SK-N-DZ (cell line): ENCODE measurements around the gene B3GAT1.

ENCODE experiments used
- DNase-seq: peaks from one replicate; pipeline ENCODE4 v3.0.0-alpha.2; 2015; ENCODE audit warnings: low spot score

The B3GAT1 gene

GRCh38 chr11:134372536-134372935, 39.5 kb downstream of the B3GAT1 start:
- no peak for DNase-seq

- no peak for DNase-seq
Measured at GRCh38 chr11:134371436-134372185, 40.4 kb downstream of the B3GAT1 start.

- no peak for DNase-seq
Measured at GRCh38 chr11:134370526-134371435, 41.3 kb downstream of the B3GAT1 start.

GRCh38 chr11:134369656-134370525, 42.2 kb downstream of the B3GAT1 start:
- DNase-seq, result no peak

GRCh38 chr11:134367781-134368180, 44.3 kb downstream of the B3GAT1 start:
- DNase-seq, result no peak

- DNase-seq, result no peak
Measured at GRCh38 chr11:134366254-134366653, 45.8 kb downstream of the B3GAT1 start.

DNA sequence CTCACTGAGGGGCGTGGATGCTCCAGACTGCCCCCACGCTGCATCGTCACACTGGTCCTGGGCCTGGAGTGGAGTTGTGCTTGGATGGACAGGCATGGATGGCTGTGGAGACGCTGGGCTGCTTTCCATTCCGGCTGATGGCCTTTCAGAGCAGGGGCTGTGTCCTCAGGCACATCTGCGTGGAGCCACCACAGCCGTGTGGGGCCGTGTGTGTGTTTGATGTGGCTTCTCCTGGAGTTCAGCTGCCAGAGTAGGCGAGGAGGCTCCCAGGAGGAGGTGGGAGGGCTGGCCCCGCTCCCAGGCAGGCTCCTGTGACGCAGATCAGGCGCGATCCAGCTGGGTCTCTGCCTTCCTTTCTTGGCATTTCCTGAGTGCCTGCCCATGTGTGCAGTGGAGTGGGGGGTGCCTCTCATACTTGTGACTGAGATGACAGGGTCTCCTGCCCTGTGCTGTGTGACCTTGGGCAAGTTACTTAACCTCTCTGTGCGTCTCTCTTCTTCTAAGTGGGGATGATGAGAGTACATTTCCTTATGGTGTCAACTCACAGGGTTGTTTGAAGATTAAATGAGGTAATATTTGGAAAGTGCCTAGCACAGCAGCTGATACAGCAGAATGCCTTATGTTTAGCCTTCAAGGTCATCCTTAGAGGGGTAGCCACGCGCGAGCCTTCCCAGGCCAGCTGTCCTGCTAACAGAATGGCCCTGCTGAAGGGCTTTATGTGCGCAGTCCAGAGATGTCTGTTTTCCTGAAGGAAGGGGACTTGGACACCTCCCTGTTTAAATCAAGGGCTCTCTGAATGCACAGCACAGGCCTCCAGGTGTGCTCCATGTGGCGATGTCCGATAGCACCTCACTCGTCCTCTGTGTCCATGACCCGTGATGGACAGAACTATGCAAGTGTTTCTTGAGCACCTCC, 46.8 kb downstream of the B3GAT1 start:
- no peak for DNase-seq

DNA sequence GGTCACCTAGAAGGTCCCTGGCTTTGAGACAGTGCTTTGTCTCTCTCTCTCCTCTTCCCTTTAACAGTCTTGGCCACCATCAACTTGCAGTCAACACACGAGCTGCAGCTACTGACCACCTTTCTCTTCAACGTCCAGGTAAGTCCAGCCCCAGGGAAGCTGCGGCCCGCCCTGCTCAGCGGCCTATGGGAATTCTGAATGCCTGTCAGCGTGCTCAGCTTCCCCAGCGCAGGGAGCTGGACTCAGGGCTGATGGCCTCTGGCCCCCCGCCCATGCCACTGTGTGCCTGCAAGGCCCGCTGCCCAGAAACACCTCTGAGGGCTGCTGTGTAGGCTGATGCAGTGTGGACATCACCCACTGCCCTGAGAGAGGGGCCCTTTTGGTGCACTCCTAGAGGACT, 47.8 kb downstream of the B3GAT1 start:
- DNase-seq, result no peak

DNA sequence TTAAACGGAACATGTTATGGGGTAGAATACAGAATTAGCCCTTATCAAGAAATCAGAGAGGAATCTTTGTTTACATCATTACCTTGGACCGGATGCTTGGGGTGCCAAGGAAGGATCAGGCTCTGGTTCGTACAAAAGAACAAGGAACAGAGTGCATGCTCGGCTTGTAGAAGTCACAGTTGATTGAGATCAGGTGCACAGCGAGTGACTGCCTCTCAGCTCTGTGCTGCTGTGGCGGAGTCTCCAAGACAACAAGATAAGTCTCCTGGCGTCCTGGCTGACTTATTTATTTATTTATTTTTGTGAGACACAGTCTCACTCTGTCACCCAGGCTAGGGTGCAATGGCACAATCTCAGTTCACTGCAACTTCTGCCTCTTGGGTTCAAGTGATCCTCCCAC, 48.5 kb downstream of the B3GAT1 start:
- no peak for DNase-seq

DNA sequence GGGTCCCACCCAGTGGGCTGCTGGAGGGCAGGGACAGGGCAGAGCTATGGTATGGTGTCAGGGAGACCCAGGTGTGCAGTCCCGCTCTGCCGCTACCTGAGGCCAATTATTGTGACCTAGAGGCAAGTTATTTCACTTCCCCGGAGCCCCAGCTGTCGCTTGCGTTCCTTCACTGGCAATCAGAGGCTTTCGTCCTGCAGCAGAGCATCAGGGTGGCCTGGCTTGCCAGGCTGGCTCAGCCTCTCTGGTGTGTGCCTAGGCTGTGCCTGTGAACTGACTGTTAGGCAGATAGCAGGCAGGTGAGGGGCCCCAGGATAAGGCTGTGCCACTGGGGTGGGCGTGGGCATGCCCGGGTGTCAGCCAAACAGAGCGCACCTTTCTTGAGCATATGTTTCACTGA, 48.9 kb downstream of the B3GAT1 start:
- no peak for DNase-seq

DNA sequence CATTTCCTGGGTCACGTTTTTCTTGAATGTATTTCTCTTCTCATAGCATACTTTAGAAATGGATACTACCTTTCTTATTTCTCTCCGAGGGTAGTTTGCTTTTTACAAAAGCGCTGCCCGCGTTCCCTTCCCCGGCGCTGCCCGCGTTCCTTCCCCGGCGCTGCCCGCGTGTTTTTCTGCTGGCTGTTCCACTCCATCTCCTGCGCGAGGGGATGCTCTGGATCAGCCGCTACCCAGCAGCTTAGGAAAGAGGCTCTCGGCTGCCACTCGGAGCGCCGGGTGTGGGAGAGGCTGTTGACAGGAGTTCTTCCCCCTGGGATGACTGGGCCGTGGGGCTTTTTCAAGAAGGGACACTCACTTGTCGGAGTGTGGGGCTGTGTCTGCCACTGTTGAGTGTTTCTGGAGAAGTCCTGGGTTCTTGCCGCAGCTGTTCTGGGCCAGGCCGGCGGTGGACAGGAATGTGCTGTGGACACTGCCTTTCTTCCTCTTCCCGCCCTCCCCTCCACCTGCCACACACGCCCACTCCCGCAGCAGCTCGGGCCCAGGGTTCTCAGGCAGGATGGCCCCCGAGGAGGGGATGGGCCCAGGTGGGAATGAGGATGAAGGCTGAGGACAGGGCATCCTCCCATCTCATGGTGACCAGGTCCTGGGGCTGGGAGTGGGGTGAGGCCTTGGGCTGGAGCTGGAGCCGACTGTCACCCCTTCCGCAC, 49.7 kb downstream of the B3GAT1 start:
- no peak for DNase-seq

- no peak for DNase-seq
Measured at GRCh38 chr11:134361661-134362060, 50.4 kb downstream of the B3GAT1 start.

GRCh38 chr11:134360050-134360835, 51.8 kb downstream of the B3GAT1 start:
- DNase-seq, result peak; percentile 71

DNA sequence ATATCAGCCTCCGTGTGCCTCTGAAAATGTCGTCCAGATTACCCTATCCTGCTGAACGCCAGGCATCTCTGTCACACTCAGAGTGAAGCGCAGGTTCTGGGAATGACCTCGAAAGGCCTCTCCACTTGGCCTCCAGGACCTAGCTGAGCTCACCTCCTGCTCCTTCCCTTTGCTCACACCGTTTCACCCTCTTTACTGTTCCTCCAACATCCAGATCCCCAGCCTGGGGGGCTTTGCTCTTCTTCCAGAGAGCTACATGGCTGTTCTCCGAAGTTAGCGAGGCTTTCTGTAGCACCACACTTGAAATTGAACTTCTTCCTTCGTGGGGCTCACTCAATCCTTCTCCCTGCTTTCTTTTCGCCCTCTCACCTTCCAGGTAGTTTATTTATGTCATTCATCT, 52.4 kb downstream of the B3GAT1 start:
- no peak for DNase-seq

- DNase-seq, result no peak
Measured at GRCh38 chr11:134358856-134359490, 53.1 kb downstream of the B3GAT1 start.

DNA sequence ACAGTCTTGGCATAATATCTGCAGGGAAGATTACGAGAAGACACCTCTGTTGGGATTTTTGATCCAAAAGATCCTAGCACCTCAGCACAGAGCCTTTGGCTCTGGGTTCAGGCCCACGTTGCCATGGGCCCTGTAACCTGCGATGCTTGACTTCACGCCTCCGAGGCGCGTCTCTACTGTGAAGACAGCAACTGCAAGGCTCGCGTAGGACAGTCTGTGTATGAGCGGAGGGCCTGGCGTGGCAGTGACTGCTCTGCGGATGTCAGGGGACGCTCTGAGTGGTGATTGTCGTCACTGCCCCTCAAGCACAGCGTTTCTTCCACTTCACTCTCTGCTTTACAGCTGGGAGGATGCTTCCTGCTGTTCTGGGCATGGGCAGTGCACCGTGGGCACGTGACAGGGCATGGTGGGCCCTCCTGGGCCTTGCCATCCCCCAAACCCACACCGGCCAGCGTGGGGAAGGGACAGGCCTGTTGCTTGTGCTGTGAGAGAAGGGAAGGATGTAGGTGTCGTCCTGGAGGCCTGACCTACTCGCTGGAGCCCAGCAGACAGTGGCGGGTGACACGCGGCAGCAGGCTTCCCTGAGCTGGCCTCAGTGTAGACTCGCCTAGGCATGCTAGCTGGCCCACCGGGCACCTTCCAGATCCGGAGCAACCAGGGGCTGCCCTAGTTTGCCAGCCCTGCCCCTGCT, 53.7 kb downstream of the B3GAT1 start:
- DNase-seq, result no peak

DNA sequence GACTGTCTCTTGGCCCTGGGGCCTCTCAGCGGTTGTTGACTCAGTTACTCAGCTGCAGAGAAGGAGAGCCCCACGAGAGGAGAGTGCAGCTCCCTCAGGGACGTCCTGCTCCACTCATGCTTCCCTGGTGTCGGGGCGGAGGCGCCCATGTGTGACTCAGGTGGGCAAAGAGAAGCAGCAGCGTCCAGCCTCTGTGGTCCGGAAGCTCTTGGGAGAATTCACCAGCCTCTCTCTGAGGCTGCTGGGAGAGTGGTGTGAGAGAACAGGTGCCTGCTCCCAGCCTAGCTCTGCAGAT, 54.5 kb downstream of the B3GAT1 start:
- DNase-seq, result no peak
